Measurements from ENCODE around the gene CCDC69. TPM values are rescaled to one million over a fixed set of nuclear protein-coding genes. Genes with fewer than 3 reads are reported as not detected.
"Not testable (repeated sequence)": the region's sequence is repeated elsewhere in the genome, so short reads cannot be mapped to it uniquely, and the experiment has no call there.

The CCDC69 gene
- polyA plus RNA-seq, 1 donor: 5.3 TPM

- no peak for DNase-seq
Measured at GRCh38 chr5:151195622-151196021, 28.3 kb downstream of the CCDC69 start.

- no peak for DNase-seq
Measured at GRCh38 chr5:151192626-151193025, 31.3 kb downstream of the CCDC69 start.

GRCh38 chr5:151191661-151192060, 32.2 kb downstream of the CCDC69 start:
- no peak for DNase-seq

- DNase-seq: no peak
Measured at GRCh38 chr5:151189151-151189550, 34.7 kb downstream of the CCDC69 start.

GRCh38 chr5:151186538-151186937, 37.4 kb downstream of the CCDC69 start:
- no peak for DNase-seq

- no peak for DNase-seq
Measured at GRCh38 chr5:151186052-151186451, 37.8 kb downstream of the CCDC69 start.

- DNase-seq: no peak
Measured at GRCh38 chr5:151184316-151185042, 39.4 kb downstream of the CCDC69 start.

GRCh38 chr5:151183456-151184245, 40.2 kb downstream of the CCDC69 start:
- no peak for DNase-seq

- no peak for DNase-seq
Measured at GRCh38 chr5:151182976-151183375, 40.9 kb downstream of the CCDC69 start.

GRCh38 chr5:151182524-151182900, 41.4 kb downstream of the CCDC69 start:
- no peak for DNase-seq

GRCh38 chr5:151181818-151182523, 41.9 kb downstream of the CCDC69 start:
- no peak for DNase-seq

- no peak for DNase-seq
Measured at GRCh38 chr5:151180291-151180690, 43.6 kb downstream of the CCDC69 start.

- DNase-seq: no peak
Measured at GRCh38 chr5:151179489-151179840, 44.4 kb downstream of the CCDC69 start.

- no peak for DNase-seq
Measured at GRCh38 chr5:151178777-151179488, 45.0 kb downstream of the CCDC69 start.

GRCh38 chr5:151178372-151178771, 45.5 kb downstream of the CCDC69 start:
- DNase-seq: no peak

- DNase-seq: not testable (repeated sequence)
Measured at GRCh38 chr5:151176268-151176667, 47.6 kb downstream of the CCDC69 start.

GRCh38 chr5:151174612-151175101, 49.2 kb downstream of the CCDC69 start:
- DNase-seq: no peak

- DNase-seq: no peak
Measured at GRCh38 chr5:151173711-151174611, 49.9 kb downstream of the CCDC69 start.

GRCh38 chr5:151171529-151171928, 52.4 kb downstream of the CCDC69 start:
- DNase-seq: no peak

- no peak for DNase-seq
Measured at GRCh38 chr5:151168602-151169344, 55.1 kb downstream of the CCDC69 start.
